ENCODE measurements around the gene SLC2A5. TPM values are rescaled to one million over a fixed set of nuclear protein-coding genes. Genes with fewer than 3 reads are reported as not detected.
"Not testable (repeated sequence)": the region's sequence is repeated elsewhere in the genome, so short reads cannot be mapped to it uniquely, and the experiment has no call there.

Gene SLC2A5
- total RNA-seq, 1 experiment from 2014 or later, result not detected

DNA sequence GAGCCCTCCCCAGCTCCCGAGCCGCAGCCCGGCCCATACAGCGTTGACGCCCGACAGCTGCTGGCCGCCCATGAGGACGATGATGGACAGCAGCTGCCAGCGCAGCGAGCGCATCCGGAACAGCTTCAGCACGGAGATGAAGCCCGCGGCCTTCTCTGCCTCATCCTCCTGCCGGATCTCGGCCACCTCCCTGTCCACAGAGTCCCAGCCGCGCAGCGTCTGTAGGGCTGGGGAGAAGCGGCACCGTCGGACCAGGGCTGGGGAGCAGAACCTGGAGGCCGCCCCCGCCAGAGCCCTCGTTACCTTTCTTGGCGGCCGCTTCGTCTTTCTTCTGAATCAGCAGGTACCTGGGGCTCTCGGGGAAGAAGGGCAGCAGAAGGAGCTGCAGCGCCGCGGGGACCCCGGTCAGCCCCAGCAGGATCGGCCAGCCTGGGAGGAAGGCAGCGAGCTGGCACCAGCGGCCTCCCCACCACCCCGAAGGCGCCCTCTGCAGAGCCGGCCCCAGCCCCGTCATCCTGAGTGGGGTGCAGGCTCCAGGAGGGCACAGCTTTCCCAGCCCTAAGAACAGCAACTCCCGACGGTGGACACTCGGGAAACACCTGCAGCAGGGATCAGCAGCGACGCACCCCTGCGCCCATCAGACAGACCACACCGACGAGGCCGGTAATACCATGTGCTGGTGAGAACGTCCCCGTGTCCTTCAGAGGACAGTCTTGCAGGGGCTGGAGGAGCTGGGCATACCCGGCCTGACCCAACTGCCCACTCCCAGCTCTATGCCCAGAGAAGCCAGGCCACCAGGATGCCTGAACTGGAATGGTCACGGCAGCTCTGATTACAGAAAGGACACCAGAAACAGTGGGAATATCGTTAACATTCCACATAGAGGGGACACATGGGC is 29.4 kb downstream of the SLC2A5 start:
- DNase-seq (ENCODE audit: extremely low read depth, low read depth), result no peak

DNA sequence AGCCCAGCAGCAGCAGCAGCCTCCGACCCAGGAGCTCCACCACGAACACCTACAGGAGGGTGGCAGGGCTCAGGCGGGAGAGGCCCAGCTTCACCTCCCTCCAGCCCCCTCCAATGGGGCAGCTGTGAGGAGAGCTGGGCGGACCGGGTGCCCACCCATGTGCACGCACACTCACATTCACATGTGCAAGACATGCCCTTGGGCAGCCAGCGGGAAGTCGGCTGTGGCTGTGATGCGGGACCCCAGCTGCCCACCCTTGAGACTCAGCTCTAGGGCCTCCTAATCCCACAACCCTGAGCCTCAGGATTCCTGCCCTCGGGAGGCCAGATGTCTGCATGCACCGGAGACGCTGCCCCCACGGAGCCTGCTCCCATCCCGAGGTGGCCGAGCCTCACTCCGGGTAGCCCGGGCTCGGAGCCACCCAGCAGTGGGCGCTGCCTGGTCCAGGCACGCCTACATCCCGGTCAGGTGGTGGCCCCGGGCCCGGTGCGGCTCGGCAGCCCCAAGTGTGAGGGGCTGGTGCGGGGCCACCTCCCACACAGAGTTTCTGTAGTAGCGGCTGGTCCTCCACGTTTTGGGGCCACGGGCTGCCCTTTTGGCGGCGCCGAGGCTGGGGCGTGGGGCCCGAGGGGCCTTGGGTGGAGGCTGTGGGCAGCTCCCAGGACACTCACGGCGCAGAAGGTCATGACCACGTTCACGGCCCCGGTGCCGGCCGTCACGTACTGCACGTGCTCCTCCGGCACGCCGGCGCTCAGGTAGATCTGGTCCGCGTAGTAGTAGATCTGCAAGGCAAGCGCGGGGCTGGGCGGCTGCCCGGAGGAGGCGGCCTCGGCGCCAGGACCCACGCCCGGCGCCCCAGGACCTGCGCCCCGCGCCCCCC is 30.3 kb downstream of the SLC2A5 start:
- no peak for DNase-seq (ENCODE audit: extremely low read depth, low read depth)

- no peak for DNase-seq (ENCODE audit: extremely low read depth, low read depth)
Measured at GRCh38 chr1:9038338-9038650, 31.1 kb downstream of the SLC2A5 start.

GRCh38 chr1:9037476-9038337 is 31.7 kb downstream of the SLC2A5 start:
- no peak for DNase-seq (ENCODE audit: extremely low read depth, low read depth)

GRCh38 chr1:9035226-9035625 is 34.2 kb downstream of the SLC2A5 start:
- DNase-seq (ENCODE audit: extremely low read depth, low read depth), result no peak

DNA sequence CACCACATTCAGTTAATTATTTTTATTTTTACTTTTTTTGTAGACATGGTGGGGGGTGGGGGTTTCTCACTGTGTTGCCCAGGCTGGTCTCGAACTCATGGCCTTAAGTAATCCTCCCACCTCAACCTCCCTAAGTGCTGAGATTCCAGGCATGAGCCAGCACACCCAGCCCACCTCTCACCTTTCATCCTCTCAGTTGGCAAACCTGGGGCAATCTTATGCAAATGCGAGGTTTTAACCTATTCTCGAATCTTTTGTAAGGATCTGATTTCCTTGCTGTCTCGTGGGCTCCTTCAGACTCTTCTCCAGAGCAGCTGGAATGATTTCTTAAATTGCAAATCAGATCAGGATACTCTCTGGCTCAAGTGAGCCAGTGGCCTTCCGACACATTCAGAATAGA is 36.1 kb downstream of the SLC2A5 start:
- DNase-seq (ENCODE audit: extremely low read depth, low read depth), result no peak

DNA sequence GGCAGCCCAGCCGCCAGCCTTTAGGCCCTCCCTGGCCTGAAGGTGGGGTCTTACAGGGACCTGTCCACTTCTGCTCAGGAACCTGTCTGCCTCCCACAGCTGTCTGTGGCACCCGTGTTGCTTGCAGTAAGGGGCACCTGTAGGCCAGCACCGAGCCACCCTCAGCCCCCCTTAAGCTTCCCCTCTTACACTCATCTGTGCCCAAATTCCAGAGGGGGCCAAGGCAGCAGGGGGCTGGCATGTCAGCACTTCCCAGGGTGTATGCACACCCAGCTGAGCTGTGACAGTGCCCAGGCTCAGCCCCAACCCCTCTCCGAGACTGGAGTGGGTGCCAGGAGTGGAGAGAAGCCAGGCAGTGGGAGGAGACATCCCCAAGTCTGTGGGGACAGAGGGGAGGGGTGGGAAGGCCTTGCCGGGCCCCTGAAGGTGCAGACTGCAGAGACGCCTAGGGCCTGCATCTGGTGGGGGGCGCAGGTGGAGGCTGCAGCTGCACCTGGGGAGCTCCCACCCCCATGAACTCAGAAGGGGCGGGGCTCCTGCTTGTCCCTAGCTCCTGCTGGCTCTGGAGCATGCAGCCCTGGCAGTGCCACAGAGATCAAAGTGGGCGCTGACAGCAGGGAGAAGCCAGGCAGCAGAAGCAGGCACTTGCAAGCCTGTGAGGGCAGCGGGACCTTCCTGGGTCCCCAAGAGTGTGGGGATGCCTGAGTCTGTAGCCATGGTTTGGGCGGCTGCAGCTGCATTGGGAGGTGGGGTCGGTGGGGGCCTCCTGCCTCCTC is 37.8 kb downstream of the SLC2A5 start:
- DNase-seq (ENCODE audit: extremely low read depth, low read depth), result no peak

- DNase-seq (ENCODE audit: extremely low read depth, low read depth), result not testable (repeated sequence)
Measured at GRCh38 chr1:9031077-9031476, 38.4 kb downstream of the SLC2A5 start.

GRCh38 chr1:9028921-9029705 is 40.3 kb downstream of the SLC2A5 start:
- no peak for DNase-seq (ENCODE audit: extremely low read depth, low read depth)

DNA sequence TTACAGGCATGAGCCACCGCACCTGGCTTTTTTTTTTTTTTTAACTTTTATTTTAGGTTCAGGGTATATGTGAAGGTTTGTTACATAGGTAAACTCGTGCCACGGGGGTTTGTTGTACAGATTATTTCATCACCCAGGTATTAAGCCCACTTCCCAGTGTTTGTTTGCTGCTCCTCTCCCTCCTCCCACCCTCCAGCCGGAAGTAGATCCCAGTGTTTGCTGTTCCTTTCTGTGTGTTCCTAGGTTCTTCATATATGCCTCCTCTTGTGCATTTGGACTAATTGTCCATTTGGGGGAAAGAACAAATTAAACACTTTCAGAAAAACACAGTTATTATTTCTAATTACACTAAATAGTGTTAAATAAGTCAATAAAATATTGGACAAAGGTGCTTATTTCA is 42.1 kb downstream of the SLC2A5 start:
- DNase-seq (ENCODE audit: extremely low read depth, low read depth), result no peak

GRCh38 chr1:9025449-9025848 is 44.0 kb downstream of the SLC2A5 start:
- no peak for DNase-seq (ENCODE audit: extremely low read depth, low read depth)

DNA sequence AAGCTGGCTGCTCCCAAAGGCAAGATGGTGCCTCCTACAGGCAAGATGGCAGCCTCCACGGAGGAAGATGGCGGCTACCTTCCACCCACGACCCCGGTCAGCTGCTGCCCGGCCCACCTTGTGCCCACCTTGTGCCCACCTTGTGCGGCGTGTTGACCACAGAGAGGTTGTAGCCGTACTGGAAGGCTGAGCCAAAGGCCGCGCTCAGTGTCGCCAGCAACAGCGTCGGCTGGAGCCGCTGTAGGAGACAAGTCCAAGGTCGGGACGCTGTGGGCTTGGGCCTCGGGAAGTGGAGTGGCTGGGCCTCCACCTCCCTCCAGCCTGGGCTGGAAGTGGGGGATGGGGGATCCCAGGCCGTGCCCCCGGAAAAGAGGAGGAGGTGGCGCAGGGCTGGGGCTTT is 44.6 kb downstream of the SLC2A5 start:
- DNase-seq (ENCODE audit: extremely low read depth, low read depth), result no peak

- DNase-seq (ENCODE audit: extremely low read depth, low read depth), result no peak
Measured at GRCh38 chr1:9022773-9023172, 46.7 kb downstream of the SLC2A5 start.

DNA sequence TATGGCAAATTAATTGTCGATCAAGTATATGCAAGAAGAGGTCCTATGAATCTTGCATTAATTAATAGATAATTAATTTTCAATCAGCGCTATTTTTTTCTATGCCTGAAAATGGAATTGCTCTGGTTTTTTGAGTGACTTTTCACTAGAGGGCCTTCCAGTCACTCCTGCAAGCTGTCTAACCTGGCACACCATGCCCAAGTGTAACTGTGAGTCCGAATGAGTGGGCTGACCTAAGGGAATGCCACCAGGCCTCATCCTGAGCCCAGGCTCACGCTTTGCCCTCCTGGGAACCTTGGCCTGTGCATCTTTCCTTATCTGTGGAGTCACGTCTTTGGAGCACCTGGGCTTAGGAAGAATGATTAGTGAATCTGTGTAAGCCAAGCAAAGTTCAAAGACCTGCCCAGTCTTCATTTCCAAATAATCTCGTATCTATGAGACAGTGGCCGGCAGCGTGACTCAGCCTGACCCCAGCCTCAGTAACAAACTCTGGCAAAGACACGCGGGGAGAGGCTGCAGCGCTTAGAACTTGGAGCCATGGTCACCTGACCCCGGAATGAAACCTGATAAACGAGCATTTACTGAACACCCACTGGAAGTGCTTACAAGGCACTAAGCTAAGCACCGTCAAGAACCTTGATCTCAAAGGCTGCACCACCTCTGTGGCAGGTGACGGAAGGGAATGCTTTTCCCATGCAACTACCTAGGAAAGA is 47.3 kb downstream of the SLC2A5 start:
- not testable (repeated sequence) for DNase-seq (ENCODE audit: extremely low read depth, low read depth)

DNA sequence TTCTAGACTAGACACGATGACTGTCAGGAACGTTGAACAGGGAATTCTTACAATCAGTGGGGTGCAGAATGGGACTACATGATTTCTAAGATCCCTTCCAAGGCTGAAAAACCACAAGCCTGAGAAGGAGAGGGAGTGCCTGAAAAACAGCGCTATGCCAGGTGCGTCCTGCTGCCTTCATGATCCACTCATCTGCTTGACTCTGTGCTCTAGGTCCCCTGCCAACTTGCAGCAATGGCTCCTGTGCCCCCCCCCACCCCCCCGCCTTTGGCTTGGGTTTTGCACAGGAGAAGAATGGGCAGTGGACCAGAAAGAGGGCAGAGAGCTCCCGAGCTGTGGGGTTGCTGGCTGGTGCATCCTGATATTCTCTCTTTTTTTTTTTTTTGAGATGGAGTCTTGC is 49.1 kb downstream of the SLC2A5 start:
- DNase-seq (ENCODE audit: extremely low read depth, low read depth), result no peak

DNA sequence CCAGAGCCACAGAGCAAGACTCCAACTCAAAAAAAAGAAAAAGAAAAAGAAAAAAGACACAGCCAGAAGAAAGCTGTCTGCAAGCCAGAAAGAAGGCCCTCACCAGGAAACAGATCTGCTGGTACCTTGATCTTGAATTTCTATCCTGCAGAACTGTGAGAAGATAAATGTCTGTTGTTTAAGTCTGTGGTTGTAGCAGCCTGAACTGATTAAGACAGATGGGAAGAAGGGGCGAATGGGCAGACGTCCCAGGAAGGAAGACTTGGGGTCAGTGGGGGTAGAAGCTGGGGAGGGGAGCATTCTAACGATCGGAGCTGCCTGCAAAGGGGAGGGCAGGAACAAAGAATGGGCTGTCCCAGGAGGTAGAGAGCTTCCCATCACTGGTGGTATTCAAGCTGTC is 49.5 kb downstream of the SLC2A5 start:
- no peak for DNase-seq (ENCODE audit: extremely low read depth, low read depth)

DNA sequence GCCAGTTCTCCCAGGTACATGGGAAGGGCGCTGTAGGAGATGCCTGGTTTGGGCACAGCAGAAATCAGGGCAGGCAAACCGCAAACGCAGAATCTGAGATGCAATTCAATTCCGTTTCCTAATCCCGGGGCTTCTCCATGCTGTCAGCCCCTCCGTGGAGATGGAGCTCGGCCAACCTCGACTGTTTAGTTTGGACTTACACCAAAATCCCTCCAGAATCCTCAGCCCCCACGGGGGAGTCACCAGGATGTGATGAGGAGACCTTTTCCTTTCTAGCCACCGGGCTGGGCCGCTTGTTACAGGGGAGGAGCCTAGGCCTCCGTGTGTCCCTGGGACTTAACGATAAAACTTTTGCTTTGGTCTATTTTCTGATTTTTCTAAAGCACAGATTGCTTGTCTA is 51.1 kb downstream of the SLC2A5 start:
- no peak for DNase-seq (ENCODE audit: extremely low read depth, low read depth)

- DNase-seq (ENCODE audit: extremely low read depth, low read depth), result no peak
Measured at GRCh38 chr1:9016455-9016854, 53.0 kb downstream of the SLC2A5 start.
